Skeletal muscle tissue (tissue), 4 donors: ENCODE results near the gene SOHLH2. TPM values are rescaled to one million over a fixed set of nuclear protein-coding genes. Genes with fewer than 3 reads are reported as not detected.

Experiments
- H3K27ac ChIP-seq: one replicate; pipeline ENCODE4 v1.7.0; 2013; ENCODE audit warnings: mild to moderate bottlenecking, low read depth, low read length, inconsistent platforms
- H3K27me3 ChIP-seq, 3 donors: one replicate each; pipeline ENCODE4 v1.7.0; 2013; ENCODE audit warnings: low read length in 3 of 3; ENCODE audit not compliant: control insufficient read depth in 3 of 3, insufficient read depth in 3 of 3
- H3K36me3 ChIP-seq, 3 donors: one replicate each; pipeline ENCODE4 v1.7.0; 2013; ENCODE audit warnings: low read length in 3 of 3; ENCODE audit not compliant: control insufficient read depth in 3 of 3, insufficient read depth in 3 of 3
- H3K4me1 ChIP-seq, 3 donors: one replicate each; pipeline ENCODE4 v1.7.0; 2013; ENCODE audit warnings: low read length in 3 of 3, mild to moderate bottlenecking in 3 of 3; ENCODE audit not compliant: control insufficient read depth in 3 of 3, insufficient read depth in 3 of 3
- H3K4me3 ChIP-seq, 3 donors: one replicate each; pipeline ENCODE4 v1.7.0; 2013; ENCODE audit warnings: low read length in 3 of 3
- H3K9ac ChIP-seq, 3 donors: one replicate each; pipeline ENCODE4 v1.7.0; 2013; ENCODE audit warnings: low read length in 3 of 3, mild to moderate bottlenecking in 3 of 3, moderate library complexity in 2 of 3, low read depth in 1 of 3
- H3K9me3 ChIP-seq, 3 donors: one replicate each; pipeline ENCODE4 v1.7.0; 2013; ENCODE audit warnings: low read length in 3 of 3; ENCODE audit not compliant: control insufficient read depth in 3 of 3
- total RNA-seq: library from RNA; depleted of rRNA; stranded (reverse); fragments of >200 nt; gene quantifications from one replicate; pipeline ENCODE4 v1.2.3, GENCODE V29; 2014
- donor health status: Osteomylitis.

Gene SOHLH2
- total RNA-seq, 1 donor from 2014 or later: 3.1 TPM

DNA sequence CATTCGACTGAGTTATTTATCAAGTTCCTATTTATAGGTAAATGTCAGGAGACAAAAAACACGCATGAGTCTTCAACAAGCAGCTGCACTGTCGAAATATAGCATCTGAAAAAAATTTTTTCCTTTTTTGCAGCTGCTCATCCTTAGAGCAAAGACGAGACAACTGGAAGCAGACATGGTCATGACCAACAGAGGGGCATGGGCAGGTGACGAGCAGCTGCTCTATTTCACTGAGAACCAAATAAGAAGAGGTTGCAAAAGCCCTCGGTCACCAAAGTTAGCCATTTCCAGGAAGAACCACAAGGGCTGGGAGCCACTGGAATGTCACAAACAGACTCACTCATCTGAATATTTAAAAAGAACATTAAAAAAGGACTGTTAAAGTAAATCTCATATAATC is 22.2 kb downstream of the SOHLH2 start:
- no peaks in the 10 kb centered on the region for H3K4me1 ChIP-seq
- H3K9me3 ChIP-seq: no peaks in the 10 kb centered on the region
- no peak overlapping the region for H3K27ac ChIP-seq
- no peaks in the 10 kb centered on the region for H3K36me3 ChIP-seq
- H3K9ac ChIP-seq: no peak overlapping the region
- H3K4me3 ChIP-seq: no peak overlapping the region
- H3K27me3 ChIP-seq: no peaks in the 10 kb centered on the region

DNA sequence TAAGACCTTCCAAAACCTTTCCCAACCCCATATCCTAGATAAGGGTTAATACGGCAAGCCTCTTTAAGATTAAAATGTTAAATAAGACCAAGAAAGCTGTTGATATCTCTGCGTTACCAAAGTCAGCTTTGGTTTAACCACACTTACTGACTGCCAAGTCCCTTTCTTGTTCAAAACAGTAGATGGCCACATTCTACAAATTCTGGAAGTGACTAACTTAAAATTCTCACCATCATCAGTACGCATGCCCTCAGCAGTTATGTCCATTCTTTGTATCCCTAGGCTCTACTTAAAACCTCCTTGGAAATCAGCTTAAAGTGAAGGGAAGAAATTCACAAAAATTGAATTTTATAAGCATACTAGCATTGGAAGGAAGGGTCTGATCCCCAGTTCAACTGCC is 23.6 kb downstream of the SOHLH2 start:
- Histone ChIP-seq H3K9me3 (no peaks in the 10 kb centered on the region), H3K4me3 (no peak overlapping the region), H3K36me3 (no peaks in the 10 kb centered on the region), H3K9ac (no peak overlapping the region), H3K4me1 (no peaks in the 10 kb centered on the region), H3K27me3 (no peaks in the 10 kb centered on the region), H3K27ac (no peak overlapping the region)

- Histone ChIP-seq H3K4me3 (no peak overlapping the region), H3K27ac (no peak overlapping the region), H3K9me3 (no peaks in the 10 kb centered on the region), H3K27me3 (no peaks in the 10 kb centered on the region), H3K4me1 (no peaks in the 10 kb centered on the region), H3K36me3 (no peaks in the 10 kb centered on the region), H3K9ac (no peak overlapping the region)
These were observed 25.9 kb downstream of the SOHLH2 start for GRCh38 chr13:36188441-36188840.

GRCh38 chr13:36183901-36184300 is 30.5 kb downstream of the SOHLH2 start:
- H3K4me1 ChIP-seq: no peaks in the 10 kb centered on the region
- H3K9ac ChIP-seq: no peak overlapping the region
- H3K4me3 ChIP-seq: no peak overlapping the region
- no peak overlapping the region for H3K27ac ChIP-seq
- H3K27me3 ChIP-seq: no peaks in the 10 kb centered on the region
- H3K9me3 ChIP-seq: no peaks in the 10 kb centered on the region
- H3K36me3 ChIP-seq: no peaks in the 10 kb centered on the region

GRCh38 chr13:36175621-36176020 is 38.7 kb downstream of the SOHLH2 start:
- Histone ChIP-seq H3K9me3 (no peaks in the 10 kb centered on the region), H3K27ac (no peak overlapping the region), H3K4me3 (no peak overlapping the region), H3K9ac (no peak overlapping the region), H3K27me3 (no peaks in the 10 kb centered on the region), H3K4me1 (no peaks in the 10 kb centered on the region), H3K36me3 (no peaks in the 10 kb centered on the region)

- H3K27ac ChIP-seq: no peak overlapping the region
- H3K4me1 ChIP-seq: no peaks in the 10 kb centered on the region
- no peaks in the 10 kb centered on the region for H3K36me3 ChIP-seq
- no peak overlapping the region for H3K9ac ChIP-seq
- no peaks in the 10 kb centered on the region for H3K27me3 ChIP-seq
- no peaks in the 10 kb centered on the region for H3K9me3 ChIP-seq
- H3K4me3 ChIP-seq: no peak overlapping the region
These were observed 39.4 kb downstream of the SOHLH2 start for GRCh38 chr13:36174923-36175322.

DNA sequence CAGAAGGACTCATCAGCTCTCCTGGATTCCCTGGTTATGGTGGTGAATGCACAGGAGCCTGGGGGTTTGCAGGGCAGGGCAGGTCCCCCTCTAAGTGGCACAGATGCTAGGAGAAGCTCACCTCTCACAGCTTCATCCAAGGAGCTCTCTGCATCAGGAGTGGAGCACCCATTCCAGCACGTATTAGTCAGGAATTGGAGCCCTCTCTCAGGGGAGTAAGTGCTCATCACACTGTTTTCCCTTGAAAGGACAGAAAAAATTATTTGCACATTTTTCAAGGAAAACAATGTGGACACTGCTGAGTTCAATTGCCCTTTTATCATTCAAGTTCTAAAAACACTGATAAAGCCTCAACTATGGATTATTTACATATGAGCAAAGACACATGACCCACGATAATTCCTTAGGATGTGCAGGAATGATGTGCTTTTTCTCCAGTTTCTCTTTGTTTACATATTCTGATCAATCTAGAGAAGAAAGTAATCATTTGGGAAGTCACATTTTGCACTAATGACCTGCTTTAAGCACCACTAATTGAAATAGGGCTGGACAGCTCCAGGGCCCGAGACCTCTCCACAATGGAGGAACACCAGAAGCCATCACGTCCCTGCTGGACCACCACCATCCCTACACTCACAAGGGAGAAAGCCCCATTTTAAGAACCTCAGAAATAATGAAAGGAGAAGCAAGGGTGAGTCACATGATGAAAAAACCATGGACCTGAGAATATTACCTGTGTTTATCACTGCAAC is 40.6 kb downstream of the SOHLH2 start:
- H3K27ac ChIP-seq: no peak overlapping the region
- H3K4me3 ChIP-seq: no peak overlapping the region
- no peaks in the 10 kb centered on the region for H3K9me3 ChIP-seq
- H3K36me3 ChIP-seq: no peaks in the 10 kb centered on the region
- H3K27me3 ChIP-seq: no peaks in the 10 kb centered on the region
- H3K4me1 ChIP-seq: no peaks in the 10 kb centered on the region
- no peak overlapping the region for H3K9ac ChIP-seq

GRCh38 chr13:36166046-36166445 is 48.3 kb downstream of the SOHLH2 start:
- Histone ChIP-seq H3K36me3 (no peaks in the 10 kb centered on the region), H3K27ac (no peak overlapping the region), H3K9ac (no peak overlapping the region), H3K4me1 (peaks cover 0 to 7% (median 3%) of the 10 kb centered on the region in 3 donors), H3K9me3 (no peaks in the 10 kb centered on the region), H3K4me3 (no peak overlapping the region), H3K27me3 (no peaks in the 10 kb centered on the region)

DNA sequence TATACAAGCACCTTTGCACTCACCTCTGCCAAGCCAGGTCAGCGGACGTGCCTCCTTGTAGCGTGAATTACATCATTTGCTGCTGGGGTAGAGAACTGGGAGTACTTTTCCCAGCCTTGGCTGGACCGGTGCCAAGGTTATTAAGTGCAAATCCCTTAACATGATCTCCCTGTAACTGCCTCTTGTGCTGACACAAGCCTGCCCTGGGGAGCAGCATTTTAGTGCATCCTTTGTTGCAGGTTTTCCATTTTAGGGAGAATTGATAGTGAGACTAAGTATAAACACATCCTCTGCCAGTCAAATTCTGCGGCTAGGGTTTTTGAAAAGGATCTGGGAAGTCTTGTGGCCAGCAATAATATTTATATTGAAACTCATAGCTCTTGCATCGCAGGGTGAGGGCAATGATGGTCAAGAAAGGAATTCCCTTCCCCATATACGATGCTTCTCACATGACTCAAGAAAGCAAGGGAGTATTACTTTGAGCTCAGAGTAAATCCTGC is 50.5 kb downstream of the SOHLH2 start:
- H3K27me3 ChIP-seq: no peaks in the 10 kb centered on the region
- H3K36me3 ChIP-seq: no peaks in the 10 kb centered on the region
- no peak overlapping the region for H3K27ac ChIP-seq
- no peak overlapping the region for H3K9ac ChIP-seq
- peaks cover 0 to 7% (median 3%) of the 10 kb centered on the region in 3 donors for H3K4me1 ChIP-seq
- H3K4me3 ChIP-seq: no peak overlapping the region
- no peaks in the 10 kb centered on the region for H3K9me3 ChIP-seq

DNA sequence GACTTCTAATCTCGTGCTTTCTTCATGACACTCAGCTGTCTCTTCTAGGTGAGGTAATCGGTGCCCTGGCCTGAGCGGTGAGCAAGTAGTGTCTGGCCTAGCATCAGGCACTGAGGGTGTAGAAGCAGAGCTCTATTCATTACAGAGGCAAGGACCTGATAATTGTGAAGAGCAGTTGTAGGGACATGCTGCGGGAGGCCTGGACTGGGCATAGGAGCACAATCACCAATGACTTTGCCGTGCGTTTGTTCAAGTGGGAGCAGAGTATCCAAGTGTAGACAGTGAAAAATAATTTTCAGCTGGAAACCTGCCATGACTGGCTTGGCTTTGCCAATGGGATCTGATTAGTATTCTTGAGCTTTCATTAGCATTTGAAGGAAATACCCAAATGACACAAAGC is 51.1 kb downstream of the SOHLH2 start:
- H3K27ac ChIP-seq: no peak overlapping the region
- no peaks in the 10 kb centered on the region for H3K9me3 ChIP-seq
- no peaks in the 10 kb centered on the region for H3K27me3 ChIP-seq
- no peak overlapping the region for H3K4me3 ChIP-seq
- no peaks in the 10 kb centered on the region for H3K36me3 ChIP-seq
- peaks cover 0 to 7% (median 3%) of the 10 kb centered on the region in 3 donors for H3K4me1 ChIP-seq
- H3K9ac ChIP-seq: no peak overlapping the region
